T follicular helper cell (primary cell): ENCODE results near the gene CHN2.
"Not testable (repeated sequence)": the region's sequence is repeated elsewhere in the genome, so short reads cannot be mapped to it uniquely, and the experiment has no call there.

Source experiments
- DNase-seq: peaks from one replicate; pipeline ENCODE4 v3.0.0-alpha.2; 2020; ENCODE audit warnings: low read depth

The CHN2 gene

GRCh38 chr7:29495653-29496052 lies 301.1 kb downstream of the CHN2 start:
- no peak for DNase-seq

- no peak for DNase-seq
Observed at GRCh38 chr7:29496355-29497020, 301.9 kb downstream of the CHN2 start.

- DNase-seq, result no peak
Observed at GRCh38 chr7:29499932-29500331, 305.4 kb downstream of the CHN2 start.

GRCh38 chr7:29500719-29501118 lies 306.1 kb downstream of the CHN2 start:
- no peak for DNase-seq

- no peak for DNase-seq
Observed at GRCh38 chr7:29502133-29502532, 307.6 kb downstream of the CHN2 start.

- DNase-seq, result no peak
Observed at GRCh38 chr7:29505931-29506330, 311.4 kb downstream of the CHN2 start.

GRCh38 chr7:29508608-29509007 lies 314.0 kb downstream of the CHN2 start:
- DNase-seq, result no peak

- no peak for DNase-seq
Observed at GRCh38 chr7:29510028-29510427, 315.5 kb downstream of the CHN2 start.

- DNase-seq, result no peak
Observed at GRCh38 chr7:29511337-29511736, 316.8 kb downstream of the CHN2 start.

GRCh38 chr7:29511851-29512250 lies 317.3 kb downstream of the CHN2 start:
- no peak for DNase-seq

GRCh38 chr7:29516491-29516890 lies 321.9 kb downstream of the CHN2 start:
- DNase-seq, result no peak

- no peak for DNase-seq
Observed at GRCh38 chr7:29518616-29519015, 324.0 kb downstream of the CHN2 start.

- DNase-seq, result no peak
Observed at GRCh38 chr7:29523728-29524127, 329.2 kb downstream of the CHN2 start.

- no peak for DNase-seq
Observed at GRCh38 chr7:29527505-29528108, 333.0 kb downstream of the CHN2 start.

GRCh38 chr7:29528526-29528925 lies 334.0 kb downstream of the CHN2 start:
- not testable (repeated sequence) for DNase-seq
